ENCODE data around the gene LMTK2.

GRCh38 chr7:98229441-98229840 lies 122.8 kb downstream of the LMTK2 start:
- TF ChIP-seq, protein P1, sequence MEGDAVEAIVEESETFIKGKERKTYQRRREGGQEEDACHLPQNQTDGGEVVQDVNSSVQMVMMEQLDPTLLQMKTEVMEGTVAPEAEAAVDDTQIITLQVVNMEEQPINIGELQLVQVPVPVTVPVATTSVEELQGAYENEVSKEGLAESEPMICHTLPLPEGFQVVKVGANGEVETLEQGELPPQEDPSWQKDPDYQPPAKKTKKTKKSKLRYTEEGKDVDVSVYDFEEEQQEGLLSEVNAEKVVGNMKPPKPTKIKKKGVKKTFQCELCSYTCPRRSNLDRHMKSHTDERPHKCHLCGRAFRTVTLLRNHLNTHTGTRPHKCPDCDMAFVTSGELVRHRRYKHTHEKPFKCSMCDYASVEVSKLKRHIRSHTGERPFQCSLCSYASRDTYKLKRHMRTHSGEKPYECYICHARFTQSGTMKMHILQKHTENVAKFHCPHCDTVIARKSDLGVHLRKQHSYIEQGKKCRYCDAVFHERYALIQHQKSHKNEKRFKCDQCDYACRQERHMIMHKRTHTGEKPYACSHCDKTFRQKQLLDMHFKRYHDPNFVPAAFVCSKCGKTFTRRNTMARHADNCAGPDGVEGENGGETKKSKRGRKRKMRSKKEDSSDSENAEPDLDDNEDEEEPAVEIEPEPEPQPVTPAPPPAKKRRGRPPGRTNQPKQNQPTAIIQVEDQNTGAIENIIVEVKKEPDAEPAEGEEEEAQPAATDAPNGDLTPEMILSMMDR (IDR thresholded peaks at IDR 0.05 in 2 of 3, conservative IDR thresholded peaks at IDR 0.05 in 1 of 3; ENCODE audit: borderline replicate concordance in 1 of 3, insufficient read depth in 1 of 3, low read depth in 2 of 3, low read length in 2 of 3), result no peak
- no peak for TF ChIP-seq EZH2 (IDR thresholded peaks at IDR 0.05)
- no peak for TF ChIP-seq YY1 (IDR thresholded peaks at IDR 0.05; ENCODE audit: extremely low read depth, insufficient replicate concordance, low read depth, low read length)
- no peak for TF ChIP-seq CEBPB (IDR thresholded peaks at IDR 0.05; ENCODE audit: low read depth)
- TF ChIP-seq ZBTB33 (IDR thresholded peaks at IDR 0.05; ENCODE audit: extremely low read depth, insufficient replicate concordance, low read length), result no peak
- TF ChIP-seq RAD21 (IDR thresholded peaks at IDR 0.05; ENCODE audit: low read depth), result no peak
- TF ChIP-seq SP1 (IDR thresholded peaks at IDR 0.05; ENCODE audit: low read depth), result no peak
- TF ChIP-seq POLR2AphosphoS5 (IDR thresholded peaks at IDR 0.05; ENCODE audit: low read depth, low read length), result no peak
- no peak for TF ChIP-seq EGR1 (IDR thresholded peaks at IDR 0.05; ENCODE audit: low read depth)
- TF ChIP-seq REST (IDR thresholded peaks at IDR 0.05; ENCODE audit: low read depth), result no peak
- TF ChIP-seq ATF3 (IDR thresholded peaks at IDR 0.05), result no peak
- no peak for TF ChIP-seq TCF7L2 (IDR thresholded peaks at IDR 0.05; ENCODE audit: borderline replicate concordance, extremely low read depth, insufficient read depth, insufficient read length)

Data from HCT116 (cell line).